Measurements from ENCODE around the gene PAX9.

PAX9 gene

DNA sequence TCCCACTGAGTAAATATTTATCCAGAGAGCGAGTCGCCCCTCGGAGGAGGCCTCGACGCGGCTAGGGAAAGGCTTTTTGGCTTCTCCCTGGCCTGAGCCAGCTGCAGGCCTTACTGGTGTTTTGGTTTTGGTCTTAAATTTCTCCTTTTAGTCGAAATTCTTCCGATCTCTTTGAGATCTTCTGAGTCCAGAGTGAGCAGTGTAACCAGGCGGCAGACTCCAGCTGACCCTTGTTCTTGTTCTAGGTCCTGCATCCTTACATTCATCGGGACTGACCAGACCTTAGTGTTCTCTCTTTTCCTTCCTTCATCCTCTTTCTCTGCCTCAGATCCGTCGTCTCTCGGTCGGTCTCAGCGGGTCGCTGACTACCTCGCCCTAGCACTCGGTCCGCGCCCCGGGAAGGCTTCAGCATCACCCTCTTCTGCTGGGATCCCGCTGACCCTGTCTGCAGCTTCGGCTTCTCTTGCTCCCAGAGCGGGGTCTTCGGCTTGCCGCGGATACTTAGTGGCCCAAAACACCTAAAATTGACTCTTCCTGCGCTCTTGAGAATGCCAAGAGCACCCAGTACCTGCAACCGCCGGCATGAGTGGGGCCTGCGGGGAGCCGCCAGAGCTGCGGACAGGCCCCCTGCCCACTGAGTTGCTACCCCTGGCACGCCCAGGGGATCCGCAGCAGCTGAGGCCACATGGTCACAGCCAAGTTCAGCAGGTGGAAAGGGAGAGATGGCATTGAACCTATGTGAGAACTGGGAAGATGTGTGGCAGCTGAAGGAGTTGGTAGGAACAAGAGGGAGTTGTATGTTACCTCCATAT, 2.4 kb upstream of the PAX9 start:
- no peaks in the 10 kb centered on the region for H3K9me3 ChIP-seq (ENCODE audit: low read length)
- peaks cover 58% of the 10 kb centered on the region for H3K4me1 ChIP-seq (ENCODE audit: insufficient read depth, low read length)
- H3K27me3 ChIP-seq (ENCODE audit: insufficient read depth, low read length) = peaks cover 95% of the 10 kb centered on the region
- H3K36me3 ChIP-seq (ENCODE audit: insufficient read depth, low read length) = no peaks in the 10 kb centered on the region
- no peak overlapping the region for H2AFZ ChIP-seq (ENCODE audit: low read depth, low read length)
- H3K4me3 ChIP-seq (ENCODE audit: low read length) = no peak overlapping the region

DNA sequence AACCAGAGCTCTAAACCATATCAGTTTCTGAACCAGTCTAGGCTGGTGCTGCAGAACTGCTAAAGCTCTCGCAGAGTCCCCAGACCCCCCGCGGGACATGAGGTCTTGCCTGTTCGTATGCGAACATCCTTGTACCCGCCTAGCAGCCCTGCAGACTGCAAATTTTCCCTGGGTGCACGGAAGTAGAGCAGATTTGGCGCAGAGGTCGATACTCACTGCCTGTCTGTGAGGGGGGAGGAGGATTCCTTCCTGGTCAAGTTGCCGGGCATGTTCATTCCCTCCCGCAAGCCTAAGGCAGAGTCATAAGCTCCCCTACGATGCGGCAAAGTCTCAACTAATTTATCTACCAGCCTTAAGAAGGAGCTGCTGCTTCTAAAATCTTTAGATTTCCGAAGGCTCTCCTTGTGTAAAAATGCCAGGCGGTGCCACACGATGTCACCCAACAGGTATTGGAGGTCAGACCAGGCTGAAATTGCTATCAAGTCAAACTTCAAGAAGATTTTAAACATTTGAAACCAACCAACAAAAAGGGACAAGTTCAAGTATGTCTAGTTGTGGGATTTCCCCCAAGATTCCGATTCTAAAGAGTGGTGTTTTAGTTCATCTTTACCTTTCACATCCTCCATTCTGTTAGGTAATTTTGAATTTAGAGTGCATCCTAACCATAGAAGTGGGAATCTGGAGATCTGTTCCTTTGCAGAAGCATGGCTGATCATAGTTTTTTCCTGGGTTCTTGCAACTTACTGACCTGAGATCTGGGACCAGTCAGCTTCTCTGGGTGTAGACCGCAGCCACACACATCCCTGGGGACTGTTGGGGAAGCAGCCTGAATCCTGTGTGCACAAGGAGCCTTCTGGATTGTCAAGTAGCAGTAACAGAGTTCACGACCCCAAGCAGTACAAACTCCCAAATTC, 1.6 kb upstream of the PAX9 start:
- Histone ChIP-seq H3K36me3 (ENCODE audit: insufficient read depth, low read length) (no peaks in the 10 kb centered on the region), H3K27me3 (ENCODE audit: insufficient read depth, low read length) (peaks cover 95% of the 10 kb centered on the region), H3K9me3 (ENCODE audit: low read length) (no peaks in the 10 kb centered on the region), H2AFZ (ENCODE audit: low read depth, low read length) (no peak overlapping the region), H3K4me3 (ENCODE audit: low read length) (no peak overlapping the region), H3K4me1 (ENCODE audit: insufficient read depth, low read length) (peaks cover 58% of the 10 kb centered on the region)

DNA sequence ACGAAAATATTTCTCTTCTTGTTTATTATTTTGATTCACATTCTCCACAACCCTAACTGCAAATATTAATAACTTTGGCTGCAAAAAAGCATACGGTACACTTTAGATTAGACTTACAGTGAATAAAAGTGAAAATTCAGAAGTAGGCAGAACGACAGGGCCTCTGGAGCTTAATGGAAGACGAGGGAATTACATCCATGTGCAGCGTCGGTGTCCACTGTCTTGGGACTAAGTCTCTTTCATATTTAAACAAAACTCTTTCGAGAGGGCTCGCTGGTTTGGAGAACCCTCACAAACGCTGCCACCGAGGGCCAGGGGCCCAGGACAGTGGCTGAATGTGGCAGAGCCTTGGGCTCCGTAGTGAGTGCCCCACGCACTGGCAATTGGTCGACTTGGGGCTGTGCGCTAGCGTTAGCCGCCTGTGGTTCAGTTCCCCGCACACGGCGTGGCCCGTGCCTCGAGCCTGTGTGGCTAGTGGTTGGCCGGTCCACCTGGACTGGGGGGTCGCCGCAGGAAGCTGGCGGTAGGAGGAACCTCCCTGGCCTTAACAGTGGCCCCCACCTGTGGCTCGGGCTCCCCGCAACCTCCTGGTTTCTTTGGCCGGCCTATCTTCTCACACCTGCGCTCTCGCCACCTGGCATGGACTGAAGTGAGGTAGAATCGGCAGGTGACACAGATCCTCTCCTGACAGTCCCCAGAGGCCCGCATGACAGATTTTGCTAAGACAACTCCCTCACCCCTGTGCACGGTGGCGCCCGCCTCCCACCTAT, 739 bp upstream of the PAX9 start:
- Histone ChIP-seq H3K27me3 (ENCODE audit: insufficient read depth, low read length) (peaks cover 95% of the 10 kb centered on the region), H3K36me3 (ENCODE audit: insufficient read depth, low read length) (no peaks in the 10 kb centered on the region), H3K4me1 (ENCODE audit: insufficient read depth, low read length) (peaks cover 53% of the 10 kb centered on the region), H2AFZ (ENCODE audit: low read depth, low read length) (no peak overlapping the region), H3K9me3 (ENCODE audit: low read length) (no peaks in the 10 kb centered on the region), H3K4me3 (ENCODE audit: low read length) (peak overlapping the region; percentile 42)

DNA sequence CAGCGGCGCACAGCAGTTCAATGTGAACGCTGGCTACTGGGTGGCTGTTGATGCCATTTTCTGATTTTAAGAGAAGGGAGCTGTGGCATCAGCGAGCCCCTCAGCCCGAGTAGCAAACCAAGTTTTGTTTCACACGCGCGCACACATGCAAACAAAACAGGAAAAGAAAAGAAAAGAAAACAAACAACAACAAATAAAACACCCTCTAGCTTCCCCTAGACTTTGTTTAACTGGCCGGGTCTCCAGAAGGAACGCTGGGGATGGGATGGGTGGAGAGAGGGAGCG, 540 bp downstream of the PAX9 start:
- peak overlapping the region; percentile 13 for H3K4me3 ChIP-seq (ENCODE audit: low read length)
- no peak overlapping the region for H2AFZ ChIP-seq (ENCODE audit: low read depth, low read length)
- H3K4me1 ChIP-seq (ENCODE audit: insufficient read depth, low read length) = peaks cover 41% of the 10 kb centered on the region
- H3K36me3 ChIP-seq (ENCODE audit: insufficient read depth, low read length) = no peaks in the 10 kb centered on the region
- H3K27me3 ChIP-seq (ENCODE audit: insufficient read depth, low read length) = peaks cover 95% of the 10 kb centered on the region
- H3K9me3 ChIP-seq (ENCODE audit: low read length) = no peaks in the 10 kb centered on the region

DNA sequence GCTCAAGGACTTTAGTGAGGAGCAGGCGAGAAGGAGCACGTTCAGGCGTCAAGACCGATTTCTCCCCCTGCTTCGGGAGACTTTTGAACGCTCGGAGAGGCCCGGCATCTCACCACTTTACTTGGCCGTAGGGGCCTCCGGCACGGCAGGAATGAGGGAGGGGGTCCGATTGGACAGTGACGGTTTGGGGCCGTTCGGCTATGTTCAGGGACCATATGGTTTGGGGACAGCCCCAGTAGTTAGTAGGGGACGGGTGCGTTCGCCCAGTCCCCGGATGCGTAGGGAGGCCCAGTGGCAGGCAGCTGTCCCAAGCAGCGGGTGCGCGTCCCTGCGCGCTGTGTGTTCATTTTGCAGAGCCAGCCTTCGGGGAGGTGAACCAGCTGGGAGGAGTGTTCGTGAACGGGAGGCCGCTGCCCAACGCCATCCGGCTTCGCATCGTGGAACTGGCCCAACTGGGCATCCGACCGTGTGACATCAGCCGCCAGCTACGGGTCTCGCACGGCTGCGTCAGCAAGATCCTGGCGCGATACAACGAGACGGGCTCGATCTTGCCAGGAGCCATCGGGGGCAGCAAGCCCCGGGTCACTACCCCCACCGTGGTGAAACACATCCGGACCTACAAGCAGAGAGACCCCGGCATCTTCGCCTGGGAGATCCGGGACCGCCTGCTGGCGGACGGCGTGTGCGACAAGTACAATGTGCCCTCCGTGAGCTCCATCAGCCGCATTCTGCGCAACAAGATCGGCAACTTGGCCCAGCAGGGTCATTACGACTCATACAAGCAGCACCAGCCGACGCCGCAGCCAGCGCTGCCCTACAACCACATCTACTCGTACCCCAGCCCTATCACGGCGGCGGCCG, 1.1 kb downstream of the PAX9 start:
- Histone ChIP-seq H3K9me3 (ENCODE audit: low read length) (no peaks in the 10 kb centered on the region), H3K27me3 (ENCODE audit: insufficient read depth, low read length) (peaks cover 95% of the 10 kb centered on the region), H3K4me3 (ENCODE audit: low read length) (peak overlapping the region; percentile 13), H3K4me1 (ENCODE audit: insufficient read depth, low read length) (peaks cover 35% of the 10 kb centered on the region), H3K36me3 (ENCODE audit: insufficient read depth, low read length) (no peaks in the 10 kb centered on the region), H2AFZ (ENCODE audit: low read depth, low read length) (peak overlapping the region; percentile 6)

DNA sequence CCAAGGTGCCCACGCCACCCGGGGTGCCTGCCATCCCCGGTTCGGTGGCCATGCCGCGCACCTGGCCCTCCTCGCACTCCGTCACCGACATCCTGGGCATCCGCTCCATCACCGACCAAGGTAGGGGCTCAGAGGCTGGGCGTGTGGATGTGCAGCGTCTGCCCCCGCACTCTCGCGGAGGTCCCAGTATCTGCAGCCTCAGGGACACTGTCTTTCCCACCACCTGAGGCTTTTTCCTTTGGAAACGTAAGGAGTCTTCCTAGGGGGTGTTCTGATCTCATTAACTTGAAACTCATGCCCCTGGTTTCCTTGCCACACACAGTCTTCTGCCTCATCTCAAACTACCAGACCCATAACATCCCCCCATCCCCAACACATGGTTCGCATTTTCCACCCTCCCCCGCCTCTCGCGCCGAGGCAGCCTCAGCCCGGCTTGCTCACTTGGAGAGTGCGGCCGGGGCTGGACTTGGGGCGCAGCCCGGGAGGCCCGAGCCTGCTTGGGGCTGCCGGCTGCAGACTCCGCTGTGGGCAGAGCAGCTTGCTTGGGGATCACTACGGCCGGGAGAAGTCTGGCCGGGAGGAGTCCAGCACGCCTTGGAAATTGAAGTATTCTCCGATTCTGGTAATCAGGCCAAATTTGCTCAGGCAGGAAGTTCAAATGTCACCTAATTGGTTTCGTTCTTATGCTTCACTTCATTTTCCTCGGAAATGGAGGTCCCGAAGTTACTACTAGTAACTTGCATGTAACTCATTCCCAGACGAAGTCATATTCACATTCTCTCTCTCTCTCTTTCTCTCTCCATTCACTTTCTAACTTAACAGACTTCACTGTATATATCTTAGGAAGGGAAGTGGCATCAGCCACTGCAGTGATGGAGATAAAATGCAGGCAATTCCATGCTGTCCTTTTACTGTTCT, 2.0 kb downstream of the PAX9 start:
- Histone ChIP-seq H3K4me1 (ENCODE audit: insufficient read depth, low read length) (peaks cover 32% of the 10 kb centered on the region), H3K36me3 (ENCODE audit: insufficient read depth, low read length) (no peaks in the 10 kb centered on the region), H3K4me3 (ENCODE audit: low read length) (no peak overlapping the region), H3K9me3 (ENCODE audit: low read length) (no peaks in the 10 kb centered on the region), H3K27me3 (ENCODE audit: insufficient read depth, low read length) (peaks cover 93% of the 10 kb centered on the region), H2AFZ (ENCODE audit: low read depth, low read length) (no peak overlapping the region)

DNA sequence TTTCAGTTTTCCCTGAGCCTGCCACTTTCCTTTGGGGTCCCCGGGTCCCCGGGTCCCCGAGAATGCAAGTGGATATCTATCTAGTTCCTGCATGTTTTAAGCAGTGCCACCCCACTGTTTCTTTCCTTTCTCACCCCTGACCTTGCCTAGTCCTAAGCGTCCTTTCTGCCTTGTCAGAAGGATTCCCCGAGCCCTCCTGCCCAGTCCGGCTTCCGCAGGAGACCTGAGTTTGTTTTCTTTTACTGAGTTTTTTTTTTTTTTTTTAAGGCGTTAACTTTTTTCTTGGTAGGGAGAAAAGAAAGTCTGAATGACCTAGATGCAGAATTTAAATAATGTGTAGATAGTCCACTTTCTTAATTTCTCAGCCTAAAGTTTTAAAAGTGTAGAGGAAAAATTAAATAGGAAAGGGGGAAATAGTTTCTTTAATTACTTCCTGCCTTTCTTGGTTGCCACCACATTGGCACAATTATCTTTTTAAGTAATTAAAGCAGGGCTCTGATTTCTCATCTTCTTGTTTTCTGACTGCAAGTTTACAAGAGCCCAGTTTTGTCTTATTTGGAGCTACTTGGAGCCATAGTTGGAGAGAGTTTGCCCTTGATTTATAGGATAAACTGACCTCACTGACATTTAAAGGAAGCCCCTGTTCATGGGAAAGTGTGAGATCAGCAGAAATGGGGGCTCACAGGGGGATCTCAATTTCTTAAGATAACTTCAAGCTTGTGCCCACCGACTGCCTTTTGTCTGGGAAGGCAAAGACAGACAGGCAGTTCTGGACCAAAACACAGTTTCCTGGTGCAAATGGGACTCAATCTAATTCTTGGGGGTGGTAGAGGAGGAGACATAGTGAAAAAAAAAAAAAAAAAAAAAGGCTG, 2.9 kb downstream of the PAX9 start:
- no peak overlapping the region for H3K4me3 ChIP-seq (ENCODE audit: low read length)
- peaks cover 89% of the 10 kb centered on the region for H3K27me3 ChIP-seq (ENCODE audit: insufficient read depth, low read length)
- no peaks in the 10 kb centered on the region for H3K9me3 ChIP-seq (ENCODE audit: low read length)
- no peak overlapping the region for H2AFZ ChIP-seq (ENCODE audit: low read depth, low read length)
- peaks cover 27% of the 10 kb centered on the region for H3K4me1 ChIP-seq (ENCODE audit: insufficient read depth, low read length)
- no peaks in the 10 kb centered on the region for H3K36me3 ChIP-seq (ENCODE audit: insufficient read depth, low read length)

DNA sequence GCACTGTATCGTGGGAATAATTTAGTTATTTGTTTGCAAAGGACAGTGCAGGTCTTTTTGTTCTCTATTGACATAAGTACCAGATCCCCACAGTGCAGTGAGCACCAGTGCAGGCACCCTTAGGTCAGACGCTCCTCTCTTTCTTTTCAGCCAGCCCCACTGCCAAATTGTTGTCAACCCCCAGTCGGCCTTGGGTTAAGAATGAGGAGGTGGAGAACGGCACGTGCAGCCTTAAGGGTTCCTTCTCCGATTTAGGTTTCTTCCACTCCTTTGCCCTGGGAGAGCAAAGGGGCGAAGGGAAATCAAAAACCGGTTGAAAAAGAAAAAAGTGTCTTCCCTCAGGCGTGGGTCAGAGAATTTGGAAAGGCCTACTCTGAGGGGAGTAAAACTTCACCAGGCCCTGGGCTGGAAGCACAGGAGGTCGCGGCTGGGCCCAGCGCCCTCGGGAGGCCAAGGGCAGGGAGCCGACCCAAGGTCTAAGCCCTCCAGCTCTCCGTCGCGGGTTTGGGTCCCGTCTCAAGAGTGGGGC, 4.3 kb downstream of the PAX9 start:
- Histone ChIP-seq H2AFZ (ENCODE audit: low read depth, low read length) (no peak overlapping the region), H3K9me3 (ENCODE audit: low read length) (no peaks in the 10 kb centered on the region), H3K4me3 (ENCODE audit: low read length) (no peak overlapping the region), H3K36me3 (ENCODE audit: insufficient read depth, low read length) (no peaks in the 10 kb centered on the region), H3K4me1 (ENCODE audit: insufficient read depth, low read length) (peaks cover 27% of the 10 kb centered on the region), H3K27me3 (ENCODE audit: insufficient read depth, low read length) (peaks cover 81% of the 10 kb centered on the region)

DNA sequence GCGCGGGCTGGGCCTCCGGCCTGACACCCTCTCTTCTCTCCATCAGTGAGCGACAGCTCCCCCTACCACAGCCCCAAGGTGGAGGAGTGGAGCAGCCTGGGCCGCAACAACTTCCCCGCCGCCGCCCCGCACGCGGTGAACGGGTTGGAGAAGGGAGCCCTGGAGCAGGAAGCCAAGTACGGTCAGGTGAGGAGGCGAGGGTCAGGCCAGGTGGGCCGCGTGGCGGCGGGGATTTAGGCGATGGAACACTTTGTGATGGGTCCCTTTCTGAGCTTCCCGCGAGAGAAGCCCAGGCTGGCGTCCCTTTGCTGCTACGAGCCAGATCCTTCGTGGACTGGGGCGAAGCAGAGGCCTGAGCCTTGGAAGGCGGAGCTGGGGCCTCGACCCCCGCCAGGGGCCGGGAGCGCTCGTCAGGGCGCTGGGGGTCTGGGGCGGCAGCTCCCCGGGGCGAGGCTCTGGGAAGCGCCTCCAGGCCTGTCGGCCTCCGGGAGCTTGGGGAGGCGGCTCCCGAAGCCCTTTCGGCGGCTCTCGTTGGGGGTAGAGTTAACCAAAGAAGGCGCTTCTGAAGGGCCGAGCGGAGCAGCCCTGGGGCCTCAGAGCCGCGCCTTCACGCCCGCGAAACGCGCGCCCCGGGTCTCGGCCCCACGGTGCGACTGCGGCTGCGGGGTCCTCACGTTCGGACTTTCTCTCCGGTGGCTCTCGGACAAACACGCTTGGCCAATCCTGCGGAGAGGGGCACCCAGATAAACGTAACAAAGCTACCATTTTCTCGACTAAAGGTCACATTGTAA, 5.0 kb downstream of the PAX9 start:
- Histone ChIP-seq H3K36me3 (ENCODE audit: insufficient read depth, low read length) (no peaks in the 10 kb centered on the region), H3K4me3 (ENCODE audit: low read length) (no peak overlapping the region), H3K9me3 (ENCODE audit: low read length) (no peaks in the 10 kb centered on the region), H2AFZ (ENCODE audit: low read depth, low read length) (peak overlapping the region; percentile 13), H3K27me3 (ENCODE audit: insufficient read depth, low read length) (peaks cover 81% of the 10 kb centered on the region), H3K4me1 (ENCODE audit: insufficient read depth, low read length) (peaks cover 21% of the 10 kb centered on the region)

DNA sequence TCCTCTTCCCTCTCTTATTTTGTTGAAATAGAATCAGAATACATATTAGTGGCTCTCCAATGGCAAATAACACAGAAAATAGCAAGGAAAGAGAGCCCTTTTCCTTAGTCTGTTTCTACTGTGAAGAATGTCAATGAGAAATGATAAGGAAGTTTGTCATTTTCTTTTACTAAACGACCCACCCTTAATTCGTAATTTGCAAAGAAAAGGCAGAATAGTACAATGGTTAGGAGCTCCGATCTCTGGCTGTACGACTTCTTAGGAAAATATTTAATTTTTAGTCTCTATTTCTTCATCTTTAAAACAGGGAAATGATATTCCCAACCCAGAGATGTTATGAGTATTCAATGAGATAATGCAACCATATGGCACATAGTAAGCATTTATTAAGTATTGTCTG, 6.0 kb downstream of the PAX9 start:
- Histone ChIP-seq H2AFZ (ENCODE audit: low read depth, low read length) (no peak overlapping the region), H3K4me1 (ENCODE audit: insufficient read depth, low read length) (peaks cover 15% of the 10 kb centered on the region), H3K9me3 (ENCODE audit: low read length) (no peaks in the 10 kb centered on the region), H3K4me3 (ENCODE audit: low read length) (no peak overlapping the region), H3K36me3 (ENCODE audit: insufficient read depth, low read length) (no peaks in the 10 kb centered on the region), H3K27me3 (ENCODE audit: insufficient read depth, low read length) (peaks cover 81% of the 10 kb centered on the region)
